Measurements from ENCODE around the gene ASIP.

- no peak for TF ChIP-seq CTCF (IDR thresholded peaks at IDR 0.05)
- TF ChIP-seq POLR2A (IDR thresholded peaks at IDR 0.05), result no peak
- no peak for TF ChIP-seq POLR2AphosphoS5 (IDR thresholded peaks at IDR 0.05; ENCODE audit: insufficient read depth in 1 of 2, low read depth in 1 of 2)
These were observed 52.4 kb downstream of the ASIP start for GRCh38 chr20:34293589-34293988.
